HG03460 (cell line): ENCODE data around the gene AURKB.

Experiments
- ATAC-seq: cut with Tn5 transposase; IDR thresholded peaks from one replicate; pipeline ENCODE4 v1.9.1; 2021; ENCODE audit not compliant: unreplicated experiment

The AURKB gene

DNA sequence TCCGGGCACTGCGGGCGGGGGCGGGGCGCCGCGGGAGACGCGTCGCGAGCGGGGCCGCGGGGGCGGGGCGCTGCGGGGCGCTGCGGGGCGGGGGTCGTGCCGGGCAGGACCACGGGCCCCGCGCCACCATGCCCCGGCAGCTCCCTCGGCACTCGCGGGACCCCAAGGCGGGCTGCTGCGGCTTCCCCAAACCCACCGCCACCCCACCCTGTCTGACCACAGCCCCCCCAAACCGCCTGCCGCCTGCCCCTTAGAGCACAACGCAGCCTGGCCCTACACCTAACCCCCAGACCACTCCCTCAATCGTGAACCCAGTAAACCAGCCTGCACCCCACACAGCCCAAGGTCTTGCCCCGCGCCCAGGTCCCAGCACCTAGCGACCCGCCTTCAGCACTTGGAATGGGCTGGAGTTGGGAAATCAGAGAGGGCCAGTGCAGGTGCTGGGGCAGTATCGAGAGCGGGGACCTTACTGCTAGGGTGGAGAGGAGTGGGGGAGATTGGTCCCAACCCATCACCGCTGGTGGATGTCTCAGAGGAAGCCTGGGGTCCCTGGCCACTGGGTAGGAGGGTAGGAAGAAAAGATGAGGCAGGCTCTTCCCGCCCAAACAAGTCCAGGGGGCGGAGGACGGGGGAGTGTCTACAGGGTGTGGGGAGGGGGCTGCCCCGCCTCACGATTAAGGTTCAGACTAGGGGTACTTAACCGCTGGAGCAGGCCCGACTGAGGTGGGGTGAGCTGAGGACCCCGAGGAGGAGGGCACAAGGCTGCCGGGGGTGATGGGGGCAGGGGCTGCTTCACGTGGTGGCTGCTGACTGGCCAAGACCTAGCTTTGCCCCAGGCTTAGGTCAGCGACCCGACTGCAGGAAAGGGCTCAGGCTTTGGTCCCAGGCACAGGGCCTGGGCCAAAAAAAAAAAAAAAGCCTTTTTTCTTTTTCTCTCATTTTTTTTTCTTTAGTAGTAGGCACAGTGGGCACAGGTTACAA, 47.1 kb downstream of the AURKB start:
- no peak for ATAC-seq

DNA sequence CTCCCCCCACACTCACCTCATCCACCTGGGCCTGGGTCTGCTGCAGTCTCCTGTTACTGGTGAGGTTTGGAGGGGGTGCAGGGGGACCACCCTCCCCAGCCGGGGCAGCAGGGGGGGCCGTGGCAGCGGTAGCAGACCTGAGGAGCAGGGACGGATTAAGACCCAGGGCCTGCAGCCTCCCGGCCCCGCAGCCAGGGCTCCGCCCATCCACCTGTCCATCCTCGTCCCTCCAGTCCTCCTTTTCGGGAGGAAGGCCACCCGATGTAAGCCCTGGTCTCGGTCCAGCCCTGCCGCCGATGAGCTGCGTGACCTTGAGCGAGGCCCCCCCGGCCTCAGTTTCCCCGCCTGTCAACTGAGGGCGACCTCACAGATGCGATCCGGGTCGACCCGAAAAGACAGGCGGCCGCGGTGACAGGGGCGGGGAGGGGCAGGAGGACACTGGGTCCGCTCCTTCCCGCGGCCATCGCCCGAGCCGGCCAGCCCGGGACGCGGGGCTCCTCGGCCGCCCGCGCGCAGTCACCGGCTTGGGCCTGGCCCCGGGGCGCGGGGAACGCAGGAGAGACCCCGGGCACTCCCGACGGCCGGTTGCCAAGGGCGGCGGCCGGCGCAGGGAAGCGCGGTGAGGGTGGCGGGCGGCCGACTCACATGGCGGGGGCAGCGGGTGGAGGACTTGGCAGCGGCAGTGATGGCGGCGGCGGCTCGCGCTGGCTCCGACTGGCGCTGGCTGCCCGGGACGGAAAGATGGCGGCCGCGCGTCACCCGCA, 48.0 kb downstream of the AURKB start, which contains the start of gene VAMP2:
Gene VAMP2, minus strand, starts transcription at position 716 of the 764 bp plus-strand sequence. Its CDS starts 69 bp downstream, at position 647.
- no peak for ATAC-seq

GRCh38 chr17:8161289-8162232, 48.8 kb downstream of the AURKB start:
- ATAC-seq, result no peak

- no peak for ATAC-seq
Observed at GRCh38 chr17:8160741-8161221, 49.6 kb downstream of the AURKB start.

DNA sequence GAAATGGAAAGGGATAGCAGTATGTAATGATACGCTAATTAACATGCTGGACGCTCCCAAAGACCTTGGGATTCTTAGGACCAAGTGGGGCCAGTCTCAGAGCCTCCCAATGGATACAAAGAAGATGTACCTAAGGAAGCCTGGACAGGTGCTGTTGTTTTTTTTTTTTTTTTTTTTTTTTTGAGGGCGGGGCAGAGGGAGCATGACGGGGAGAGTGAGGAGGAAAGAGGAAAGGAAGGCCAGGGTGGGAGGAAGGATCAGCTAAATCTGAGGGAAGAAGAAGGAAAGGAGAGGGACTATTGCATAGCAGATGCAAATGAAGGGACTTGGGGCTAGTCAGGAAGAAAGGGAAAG, 50.2 kb downstream of the AURKB start:
- ATAC-seq, result no peak

- no peak for ATAC-seq
Observed at GRCh38 chr17:8159459-8160223, 50.7 kb downstream of the AURKB start.

DNA sequence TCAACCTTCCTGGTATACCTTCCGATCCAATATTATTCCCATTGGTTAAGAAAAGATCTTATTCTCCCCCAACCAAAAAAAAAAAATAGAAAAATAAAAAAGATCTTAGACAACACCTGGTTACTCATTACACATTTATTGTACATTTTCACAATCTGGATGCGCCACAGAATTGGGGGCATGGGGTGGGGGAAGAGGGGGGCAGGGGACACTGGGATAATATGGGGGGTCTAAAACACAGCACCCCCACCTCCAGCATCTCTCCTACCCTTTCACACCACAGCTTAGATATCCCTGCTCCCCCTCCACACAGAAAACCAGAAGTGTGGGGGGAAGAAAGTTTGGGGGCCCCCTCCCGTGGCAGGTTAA, 51.4 kb downstream of the AURKB start:
- no peak for ATAC-seq

DNA sequence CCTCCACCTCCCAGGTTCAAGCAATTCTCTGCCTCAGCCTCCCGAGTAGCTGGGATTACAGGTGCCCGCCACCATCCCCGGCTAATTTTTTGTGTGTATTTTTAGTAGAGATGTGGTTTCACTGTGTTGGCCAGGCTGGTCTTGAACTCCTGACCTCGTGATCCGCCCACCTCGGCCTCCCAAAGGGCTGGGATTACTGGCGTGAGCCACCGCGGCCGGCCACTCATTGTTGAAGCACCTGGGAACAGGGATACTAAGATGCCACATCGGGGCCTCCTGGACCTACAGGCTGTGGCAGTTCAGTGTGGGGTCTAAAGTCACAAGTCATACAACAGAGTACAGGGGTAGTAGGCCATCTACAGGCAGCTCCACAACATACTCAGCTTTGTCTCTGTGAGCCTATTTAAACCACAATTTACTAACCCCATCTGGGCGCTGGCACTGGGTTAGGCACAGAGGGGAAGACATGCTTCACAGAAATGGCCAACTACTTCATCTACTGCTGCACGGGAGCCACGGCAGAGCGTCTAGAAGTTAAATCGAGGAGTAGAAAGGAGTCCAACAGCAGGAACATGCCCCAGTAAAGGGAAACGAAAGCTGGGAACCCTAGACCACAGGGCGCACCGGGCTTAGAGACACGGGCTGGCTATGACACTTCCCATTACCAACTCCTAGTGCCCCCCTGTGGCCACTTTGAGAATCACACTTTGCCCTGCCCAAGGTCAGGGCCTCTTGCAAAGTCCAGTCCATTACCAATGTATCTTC, 51.9 kb downstream of the AURKB start:
- ATAC-seq, result no peak

- peak; percentile 68 for ATAC-seq
Observed at GRCh38 chr17:8156246-8156992, 54.0 kb downstream of the AURKB start.

DNA sequence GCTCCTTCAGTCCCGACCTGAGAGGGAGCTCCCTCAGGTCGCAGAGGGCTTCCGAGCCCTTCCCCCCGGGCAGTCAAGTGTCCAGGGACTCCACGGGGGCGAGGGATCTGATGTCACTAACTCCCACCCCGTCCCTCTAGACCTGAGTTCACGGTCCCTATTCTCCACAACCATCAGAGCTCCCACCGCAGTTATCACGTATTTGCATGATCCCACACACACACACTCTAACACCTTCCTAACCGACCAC, 54.5 kb downstream of the AURKB start:
- ATAC-seq, result no peak

- no peak for ATAC-seq
Observed at GRCh38 chr17:8155231-8155995, 55.0 kb downstream of the AURKB start.
